ENCODE measurements around the gene PAGE4. TPM values are rescaled to one million over a fixed set of nuclear protein-coding genes. Genes with fewer than 3 reads are reported as not detected.

Gene PAGE4
- total RNA-seq, 2 experiments from 2014 or later, result not detected

GRCh38 chrX:49858341-49858740 lies 29.2 kb downstream of the PAGE4 start:
- TF ChIP-seq EZH2phosphoT487 (IDR thresholded peaks at IDR 0.05; ENCODE audit: borderline replicate concordance, low read depth, low read length) (no peak), CTCF (conservative IDR thresholded peaks at IDR 0.05; ENCODE audit: low read length) (no peak)
- no TSS peak for BruUV-seq (replicated peaks)
- Histone ChIP-seq H2AFZ (ENCODE audit: low read length) (no peak overlapping the region), H3K4me2 (ENCODE audit: low read length) (no peak overlapping the region), H3K27ac (ENCODE audit: low read depth, low read length, poor library complexity, severe bottlenecking) (no peak overlapping the region), H3K79me2 (ENCODE audit: insufficient read depth, low read depth, low read length) (no peaks in the 10 kb centered on the region), H3K9me3 (ENCODE audit: low read length) (no peaks in the 10 kb centered on the region), H4K20me1 (ENCODE audit: insufficient read depth, low read length) (no peaks in the 10 kb centered on the region), H3K9me2 (ENCODE audit: insufficient read depth, low read length) (no peaks in the 10 kb centered on the region), H3K4me1 (ENCODE audit: insufficient read depth, low read length, poor library complexity, severe bottlenecking) (no peaks in the 10 kb centered on the region), H3K4me3 (ENCODE audit: low read depth, low read length, poor library complexity, severe bottlenecking) (no peak overlapping the region), H3K36me3 (ENCODE audit: insufficient read depth, low read length) (no peaks in the 10 kb centered on the region)
- intact Hi-C loops (cut with micrococcal nuclease; ENCODE audit: unreplicated experiment), result no loop called here
- no peak for DNase-seq (ENCODE audit: low spot score)
- ChIA-PET POLR2A (no interaction called here), CTCF (ENCODE audit: unreplicated experiment) (no interaction called here)

- Histone ChIP-seq H3K36me3 (ENCODE audit: insufficient read depth, low read length) (no peaks in the 10 kb centered on the region), H3K4me2 (ENCODE audit: low read length) (no peak overlapping the region), H3K9me3 (ENCODE audit: low read length) (no peaks in the 10 kb centered on the region), H3K27ac (ENCODE audit: low read depth, low read length, poor library complexity, severe bottlenecking) (no peak overlapping the region), H3K9me2 (ENCODE audit: insufficient read depth, low read length) (no peaks in the 10 kb centered on the region), H2AFZ (ENCODE audit: low read length) (no peak overlapping the region), H3K79me2 (ENCODE audit: insufficient read depth, low read depth, low read length) (no peaks in the 10 kb centered on the region), H4K20me1 (ENCODE audit: insufficient read depth, low read length) (no peaks in the 10 kb centered on the region), H3K4me3 (ENCODE audit: low read depth, low read length, poor library complexity, severe bottlenecking) (no peak overlapping the region), H3K4me1 (ENCODE audit: insufficient read depth, low read length, poor library complexity, severe bottlenecking) (no peaks in the 10 kb centered on the region)
- TF ChIP-seq EZH2phosphoT487 (IDR thresholded peaks at IDR 0.05; ENCODE audit: borderline replicate concordance, low read depth, low read length) (no peak), CTCF (conservative IDR thresholded peaks at IDR 0.05; ENCODE audit: low read length) (no peak)
- CTCF ChIA-PET (ENCODE audit: unreplicated experiment), result no interaction called here
- intact Hi-C loops (cut with micrococcal nuclease; ENCODE audit: unreplicated experiment), result no loop called here
- DNase-seq (ENCODE audit: low spot score), result no peak
- BruUV-seq (replicated peaks), result no TSS peak
- POLR2A ChIA-PET, result no interaction called here
These were observed 30.4 kb downstream of the PAGE4 start for GRCh38 chrX:49859491-49859890.

GRCh38 chrX:49860867-49861535 lies 31.9 kb downstream of the PAGE4 start:
- no peak overlapping the region for H3K4me3 ChIP-seq (ENCODE audit: low read depth, low read length, poor library complexity, severe bottlenecking)
- CTCF ChIA-PET (ENCODE audit: unreplicated experiment), result no interaction called here

More at GRCh38 chrX:49860867-49861535, 31.9 kb downstream of the PAGE4 start:
- H3K9me3 ChIP-seq (ENCODE audit: low read length), result no peaks in the 10 kb centered on the region
- no peaks in the 10 kb centered on the region for H3K36me3 ChIP-seq (ENCODE audit: insufficient read depth, low read length)
- TF ChIP-seq EZH2phosphoT487 (IDR thresholded peaks at IDR 0.05; ENCODE audit: borderline replicate concordance, low read depth, low read length) (no peak), CTCF (conservative IDR thresholded peaks at IDR 0.05; ENCODE audit: low read length) (no peak)
- no peak overlapping the region for H2AFZ ChIP-seq (ENCODE audit: low read length)
- no peak for DNase-seq (ENCODE audit: low spot score)
- H3K27ac ChIP-seq (ENCODE audit: low read depth, low read length, poor library complexity, severe bottlenecking), result no peak overlapping the region
- no TSS peak for BruUV-seq (replicated peaks)
- intact Hi-C loops (cut with micrococcal nuclease; ENCODE audit: unreplicated experiment), result no loop called here
- H4K20me1 ChIP-seq (ENCODE audit: insufficient read depth, low read length), result no peaks in the 10 kb centered on the region
- H3K79me2 ChIP-seq (ENCODE audit: insufficient read depth, low read depth, low read length), result no peaks in the 10 kb centered on the region
- no peaks in the 10 kb centered on the region for H3K9me2 ChIP-seq (ENCODE audit: insufficient read depth, low read length)
- H3K4me2 ChIP-seq (ENCODE audit: low read length), result no peak overlapping the region
- H3K4me1 ChIP-seq (ENCODE audit: insufficient read depth, low read length, poor library complexity, severe bottlenecking), result no peaks in the 10 kb centered on the region
- POLR2A ChIA-PET, result no interaction called here
